Endothelial cell of umbilical vein (primary cell): ENCODE measurements around the gene CPPED1. TPM values are rescaled to one million over a fixed set of nuclear protein-coding genes. Genes with fewer than 3 reads are reported as not detected.

ENCODE experiments used
- BruUV-seq: library from RNA; stranded (reverse); fragments of 400-500 nt; replicated peaks from 2 replicates; lab custom pipeline; 2021; lab: Mats Ljungman, UMichigan
- CTCF ChIA-PET: fragments of 300-600, 350-600 bp; sonication (Branson Sonifier 250); formaldehyde crosslinking; loops from one replicate; lab custom pipeline; 2021; ENCODE audit warnings: antibody characterized with exemption, inconsistent platforms; lab: Charles Lee
- POLR2A ChIA-PET: fragments of 300-600, 350-600 bp; sonication (Branson Sonifier 250); formaldehyde crosslinking; loops from one replicate; lab custom pipeline; 2021; ENCODE audit warnings: antibody characterized with exemption, inconsistent platforms; lab: Charles Lee
- DNase-seq: peaks from one replicate; pipeline ENCODE4 v3.0.0-alpha.2; 2011; ENCODE audit warnings: low read depth, low spot score
- FAIRE-seq: peaks from 2 replicates; lab custom pipeline; 2011; peaks lifted over from hg19 to GRCh38; lab: Jason Lieb, UNC
- H2AFZ ChIP-seq: 2 replicates; pipeline ENCODE4 v1.6.0; 2012; ENCODE audit warnings: low read depth, low read length, control low read depth, inconsistent platforms
- H3K27ac ChIP-seq: 2 replicates; pipeline ENCODE4 v1.5.1; 2011; ENCODE audit warnings: low read depth, mild to moderate bottlenecking, control low read depth, low read length, moderate library complexity; ENCODE audit not compliant: insufficient read depth
- H3K27me3 ChIP-seq, 2 experiments: 2 replicates each; pipeline versions ENCODE4 v1.6.0 to v1.6.1; 2011; ENCODE audit warnings: low read length in 2 of 2, mixed read lengths in 1 of 2; ENCODE audit not compliant: control insufficient read depth in 2 of 2, insufficient read depth in 2 of 2
- H3K36me3 ChIP-seq, 2 experiments: 2 replicates in 1 of 2; 3 replicates in 1 of 2; pipeline ENCODE4 v1.5.1; 2011; ENCODE audit warnings: low read length in 2 of 2, mild to moderate bottlenecking in 1 of 2, moderate library complexity in 1 of 2; ENCODE audit not compliant: control insufficient read depth in 2 of 2, insufficient read depth in 2 of 2; ENCODE audit errors: extremely low read depth in 1 of 2
- H3K4me1 ChIP-seq: 3 replicates; pipeline ENCODE4 v1.5.1; 2011; ENCODE audit warnings: mild to moderate bottlenecking, low read length; ENCODE audit not compliant: control insufficient read depth, insufficient read depth; ENCODE audit errors: extremely low read depth
- H3K4me2 ChIP-seq: 2 replicates; pipeline ENCODE4 v1.6.1; 2011; ENCODE audit warnings: low read length, control low read depth, mixed read lengths; ENCODE audit not compliant: insufficient read depth
- H3K4me3 ChIP-seq, 3 experiments: fragments of 200-600 bp in 1 of 3; sonication (generic), shearing (Covaris generic) in 1 of 3; replicated peaks in 1 of 3; 2 replicates each; pipeline ENCODE4 v1.5.1; 2011 to 2016; ENCODE audit warnings: control low read depth in 3 of 3, low read length in 3 of 3, mild to moderate bottlenecking in 2 of 3, inconsistent platforms in 1 of 3, low read depth in 1 of 3, moderate library complexity in 1 of 3; ENCODE audit not compliant: insufficient read depth in 1 of 3
- H3K79me2 ChIP-seq: 2 replicates; pipeline ENCODE4 v1.6.0; 2012; ENCODE audit warnings: low read length, inconsistent platforms; ENCODE audit not compliant: control insufficient read depth, insufficient read depth
- H3K9ac ChIP-seq: replicated peaks from 2 replicates; pipeline ENCODE3; 2011; ENCODE audit warnings: low read length, control low read depth; ENCODE audit not compliant: insufficient read depth; ENCODE audit errors: extremely low read depth
- H3K9me1 ChIP-seq: replicated peaks from 3 replicates; pipeline ENCODE4 v1.6.0; 2011; ENCODE audit warnings: mild to moderate bottlenecking, low read length; ENCODE audit not compliant: control insufficient read depth, insufficient read depth; ENCODE audit errors: extremely low read depth
- H3K9me3 ChIP-seq: replicated peaks from 2 replicates; pipeline ENCODE4 v1.5.1; 2012; ENCODE audit warnings: low read length, inconsistent platforms; ENCODE audit not compliant: control insufficient read depth, insufficient read depth
- H4K20me1 ChIP-seq: replicated peaks from 2 replicates; pipeline ENCODE3; 2011; ENCODE audit warnings: mild to moderate bottlenecking, low read length; ENCODE audit not compliant: control insufficient read depth, insufficient read depth; ENCODE audit errors: extremely low read depth
- CTCF ChIP-seq, 2 donors: IDR thresholded peaks; 1 replicate in 1 of 2; 2 replicates in 1 of 2; pipeline ENCODE4 v1.5.1; 2011; ENCODE audit warnings: low read length in 2 of 2, mild to moderate bottlenecking in 2 of 2, moderate library complexity in 2 of 2, control low read depth in 1 of 2, inconsistent platforms in 1 of 2, low read depth in 1 of 2; ENCODE audit not compliant: insufficient read depth in 1 of 2; ENCODE audit errors: extremely low read depth in 1 of 2
- EZH2 ChIP-seq: IDR thresholded peaks from 2 replicates; pipeline ENCODE4 v1.6.1; 2012; ENCODE audit warnings: borderline replicate concordance, low read depth, mild to moderate bottlenecking, moderate library complexity, low read length, inconsistent platforms; ENCODE audit not compliant: severe bottlenecking
- FOS ChIP-seq: IDR thresholded peaks from 2 replicates; pipeline ENCODE4 v1.6.1; 2011; ENCODE audit warnings: mild to moderate bottlenecking, low read length, moderate library complexity, borderline replicate concordance; ENCODE audit not compliant: insufficient read depth
- GATA2 ChIP-seq: IDR thresholded peaks from 2 replicates; pipeline ENCODE4 v1.7.0; 2011; ENCODE audit warnings: low read depth, mild to moderate bottlenecking, moderate library complexity, mixed read lengths, low read length; ENCODE audit not compliant: insufficient read length, insufficient read depth
- JUN ChIP-seq: IDR thresholded peaks from 2 replicates; pipeline ENCODE4 v1.6.1; 2011; ENCODE audit warnings: borderline replicate concordance, low read depth; ENCODE audit not compliant: insufficient read length, insufficient read depth
- MAX ChIP-seq: IDR thresholded peaks from 2 replicates; pipeline ENCODE4 v1.6.1; 2011; ENCODE audit not compliant: insufficient read depth, insufficient read length
- MYC ChIP-seq: IDR thresholded peaks from one replicate; pipeline ENCODE4 v1.6.1; 2011; ENCODE audit warnings: mild to moderate bottlenecking, low read depth, low read length
- POLR2A ChIP-seq: IDR thresholded peaks from 2 replicates; pipeline ENCODE4 v1.6.1; 2012; ENCODE audit warnings: low read depth, mild to moderate bottlenecking, control low read depth, low read length
- POLR2AphosphoS5 ChIP-seq: IDR thresholded peaks from 2 replicates; pipeline ENCODE4 v1.6.1; 2012; ENCODE audit warnings: low read depth, mild to moderate bottlenecking, control low read depth, low read length, moderate library complexity; ENCODE audit not compliant: insufficient read depth
- dilution Hi-C: fragments of 300-500 bp; cut with MboI; formaldehyde crosslinking; loops from one replicate; pipeline ENCODE4 v1.15.0; 2019; ENCODE audit warnings: low sequenced_read_pairs; ENCODE audit not compliant: extremely low pct_ligation_motif_present
- intact Hi-C: fragments of 100-400 bp; cut with micrococcal nuclease; formaldehyde crosslinking; loops from one replicate; pipeline ENCODE4 v1.10.0; 2022
- polyA plus RNA-seq, 4 experiments: library from polyadenylated mRNA; depleted of rRNA in 3 of 4; stranded (reverse) in 3 of 4; unstranded in 1 of 4; fragments of >200 nt; gene quantifications; 2 replicates each; pipeline versions ENCODE4 v1.2.1 to v1.2.3, GENCODE V29; 2011 to 2012; ENCODE audit warnings: missing spikeins in 1 of 4
- total RNA-seq: library from RNA; stranded (reverse); gene quantifications from 2 replicates; pipeline ENCODE4 v1.2.3, GENCODE V29; 2021

CPPED1 gene
- total and polyA plus RNA-seq, 2 donors (not counting 3 experiments of a cell fraction or from before 2014, with no cell fraction given), result 27.9 to 59.3 TPM

- CTCF ChIA-PET, result interaction anchor here (1.2 kb wide), 1 partner anchor 221 kb away, joined by 4 read pairs; no protein-coding TSS in a partner anchor
Measured at GRCh38 chr16:12794486-12795387, 8.9 kb downstream of the CPPED1 start.

More at GRCh38 chr16:12794486-12795387, 8.9 kb downstream of the CPPED1 start:
- no peaks in the 10 kb centered on the region for H4K20me1 ChIP-seq
- H3K36me3 ChIP-seq, result no peaks in the 10 kb centered on the region
- POLR2A ChIA-PET, result no interaction called here
- H3K27me3 ChIP-seq, result no peaks in the 10 kb centered on the region
- H2AFZ ChIP-seq, result no peak overlapping the region
- H3K4me2 ChIP-seq, result no peak overlapping the region
- no peak overlapping the region for H3K4me3 ChIP-seq
- H3K27ac ChIP-seq, result no peak overlapping the region
- no peak for FAIRE-seq
- no peak overlapping the region for H3K9ac ChIP-seq
- H3K9me3 ChIP-seq, result no peaks in the 10 kb centered on the region
- intact Hi-C loops, result no loop called here
- peaks cover 13% of the 10 kb centered on the region for H3K79me2 ChIP-seq
- no peaks in the 10 kb centered on the region for H3K9me1 ChIP-seq
- no TSS peak for BruUV-seq
- dilution Hi-C loops, result no loop called here
- DNase-seq, result no peak
- TF ChIP-seq CTCF (IDR thresholded peaks at IDR 0.05; ENCODE audit: extremely low read depth in 1 of 2, insufficient read depth in 1 of 2, low read depth in 1 of 2, low read length in 2 of 2) (no peak), MYC (no peak), GATA2 (no peak), JUN (no peak), EZH2 (no peak), MAX (no peak), POLR2AphosphoS5 (no peak), FOS (no peak), POLR2A (no peak)
- no peaks in the 10 kb centered on the region for H3K4me1 ChIP-seq
